Breast epithelium (tissue), 3 donors: ENCODE measurements around the gene PRSS36.

Source experiments
- POLR2A ChIP-seq: fragments of 450-650 bp; IDR thresholded peaks from one replicate; pipeline ENCODE4 v1.6.1; 2016; ENCODE audit warnings: antibody characterized with exemption, mild to moderate bottlenecking, moderate library complexity
- POLR2AphosphoS5 ChIP-seq, 3 donors: sonication (generic); formaldehyde crosslinking; IDR thresholded peaks; one replicate each; pipeline ENCODE4 v1.6.1; 2017; ENCODE audit warnings: antibody characterized with exemption in 3 of 3
- TF ChIP-seq, protein P1 (sequence below), 3 donors: fragments of 450-650 bp; IDR thresholded peaks; one replicate each; pipeline ENCODE4 v1.5.1; 2016 to 2017; ENCODE audit warnings: antibody characterized with exemption in 3 of 3, mild to moderate bottlenecking in 3 of 3, moderate library complexity in 3 of 3

DNA sequence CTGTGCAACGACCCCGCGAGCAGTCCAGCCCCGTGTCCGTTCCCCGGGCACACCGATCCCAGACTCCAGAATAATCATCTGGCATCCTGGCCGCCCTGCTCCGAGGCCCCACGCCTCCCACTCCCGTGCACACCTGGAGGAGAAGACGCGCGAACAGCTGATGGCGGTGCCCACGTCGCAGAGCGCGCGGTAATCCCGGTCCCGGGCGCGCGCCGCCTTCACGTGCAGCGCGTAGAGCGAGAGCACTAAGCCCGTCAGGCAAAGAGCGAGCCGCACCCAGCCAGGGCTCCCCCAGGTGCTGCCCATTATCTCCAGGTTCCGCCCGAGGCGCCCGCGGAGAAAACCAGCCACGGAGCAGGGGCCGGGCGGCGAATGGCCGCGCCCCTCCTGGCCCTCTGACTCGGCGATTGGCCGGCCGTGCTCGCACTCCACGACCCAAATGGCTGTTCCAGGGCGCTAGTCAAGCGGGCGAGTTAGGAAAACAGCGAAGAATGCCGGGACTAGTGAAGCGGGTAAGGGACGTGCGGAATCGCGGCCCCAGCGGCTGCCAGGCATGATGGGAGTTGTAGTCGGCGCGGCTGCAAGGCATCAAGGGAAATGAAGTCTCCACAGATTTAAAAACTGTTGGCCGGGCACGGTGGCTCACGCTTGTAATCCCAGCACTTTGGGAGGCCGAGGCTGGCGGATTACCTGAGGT, 55.3 kb downstream of the PRSS36 start, which contains the start of gene VKORC1:
- TF ChIP-seq, protein P1, sequence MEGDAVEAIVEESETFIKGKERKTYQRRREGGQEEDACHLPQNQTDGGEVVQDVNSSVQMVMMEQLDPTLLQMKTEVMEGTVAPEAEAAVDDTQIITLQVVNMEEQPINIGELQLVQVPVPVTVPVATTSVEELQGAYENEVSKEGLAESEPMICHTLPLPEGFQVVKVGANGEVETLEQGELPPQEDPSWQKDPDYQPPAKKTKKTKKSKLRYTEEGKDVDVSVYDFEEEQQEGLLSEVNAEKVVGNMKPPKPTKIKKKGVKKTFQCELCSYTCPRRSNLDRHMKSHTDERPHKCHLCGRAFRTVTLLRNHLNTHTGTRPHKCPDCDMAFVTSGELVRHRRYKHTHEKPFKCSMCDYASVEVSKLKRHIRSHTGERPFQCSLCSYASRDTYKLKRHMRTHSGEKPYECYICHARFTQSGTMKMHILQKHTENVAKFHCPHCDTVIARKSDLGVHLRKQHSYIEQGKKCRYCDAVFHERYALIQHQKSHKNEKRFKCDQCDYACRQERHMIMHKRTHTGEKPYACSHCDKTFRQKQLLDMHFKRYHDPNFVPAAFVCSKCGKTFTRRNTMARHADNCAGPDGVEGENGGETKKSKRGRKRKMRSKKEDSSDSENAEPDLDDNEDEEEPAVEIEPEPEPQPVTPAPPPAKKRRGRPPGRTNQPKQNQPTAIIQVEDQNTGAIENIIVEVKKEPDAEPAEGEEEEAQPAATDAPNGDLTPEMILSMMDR (IDR thresholded peaks at IDR 0.05): no peak
- TF ChIP-seq POLR2A: no peak
- TF ChIP-seq POLR2AphosphoS5 (IDR thresholded peaks at IDR 0.05): peak in 2 of 3 donors; percentile 68 to 73
